HepG2 (cell line): ENCODE measurements around the gene PYCR2. TPM values are rescaled to one million over a fixed set of nuclear protein-coding genes. Genes with fewer than 3 reads are reported as not detected.

Experiments
- GPN1 ChIP-seq: sonication (generic); formaldehyde crosslinking; IDR thresholded peaks from 2 replicates; pipeline ENCODE4 v1.5.1; 2020; ENCODE audit warnings: missing genetic modification reagents, borderline replicate concordance
- HNF1B ChIP-seq: sonication (generic); formaldehyde crosslinking; IDR thresholded peaks from 2 replicates; pipeline ENCODE4 v1.5.1; 2020; ENCODE audit warnings: mild to moderate bottlenecking, moderate library complexity, missing genetic modification reagents
- NAIF1 ChIP-seq: sonication (generic); formaldehyde crosslinking; IDR thresholded peaks from 2 replicates; pipeline ENCODE4 v1.5.0; 2020; ENCODE audit warnings: mild to moderate bottlenecking, missing genetic modification reagents, borderline replicate concordance
- NFE2L2 ChIP-seq: fragments of 150-350 bp; IDR thresholded peaks from 2 replicates; pipeline ENCODE4 v1.6.1; 2014; ENCODE audit warnings: low read length
- NFIC ChIP-seq: IDR thresholded peaks from 2 replicates; pipeline ENCODE4 v1.6.1; 2012; ENCODE audit warnings: mild to moderate bottlenecking, low read length, inconsistent platforms
- TBL1XR1 ChIP-seq: fragments of 150-350 bp; IDR thresholded peaks from 2 replicates; pipeline ENCODE4 v1.6.1; 2014; ENCODE audit warnings: borderline replicate concordance, low read length; ENCODE audit not compliant: partially characterized antibody
- TCF12 ChIP-seq, 2 experiments: fragments of 450-650 bp in 1 of 2; sonication (generic) in 1 of 2; formaldehyde crosslinking in 1 of 2; IDR thresholded peaks; 2 replicates each; pipeline versions ENCODE4 v1.6.1 to v1.8.0; 2017 to 2022; ENCODE audit warnings: antibody characterized with exemption in 1 of 2, mild to moderate bottlenecking in 1 of 2, missing genetic modification reagents in 1 of 2, moderate library complexity in 1 of 2
- ZNF354B ChIP-seq: sonication (generic); formaldehyde crosslinking; IDR thresholded peaks from 2 replicates; pipeline ENCODE4 v1.8.0; 2022; ENCODE audit warnings: mild to moderate bottlenecking, missing genetic modification reagents
- ZNF383 ChIP-seq: sonication (generic); formaldehyde crosslinking; IDR thresholded peaks from 2 replicates; pipeline ENCODE4 v1.4.0; 2020; ENCODE audit warnings: missing genetic modification reagents, mild to moderate bottlenecking, borderline replicate concordance
- ZNF660 ChIP-seq: sonication (generic); formaldehyde crosslinking; IDR thresholded peaks from 2 replicates; pipeline ENCODE4 v1.5.1; 2020; ENCODE audit warnings: mild to moderate bottlenecking, low read depth, missing genetic modification reagents, borderline replicate concordance
- ZNF672 ChIP-seq: sonication (generic); formaldehyde crosslinking; IDR thresholded peaks from 2 replicates; pipeline ENCODE4 v1.8.1; 2022; ENCODE audit warnings: missing genetic modification reagents
- ZSCAN25 ChIP-seq: sonication (generic); formaldehyde crosslinking; IDR thresholded peaks from 2 replicates; pipeline ENCODE4 v1.8.0; 2022; ENCODE audit warnings: mild to moderate bottlenecking, missing genetic modification reagents
- polyA plus RNA-seq, 8 experiments: library from polyadenylated mRNA; depleted of rRNA in 3 of 8; stranded (reverse) in 7 of 8; unstranded in 1 of 8; fragments of >200 nt; fragmentation: Illumina TruSeq in 4 of 8; extraction: Trizol in 4 of 8; gene quantifications; 2 replicates each; pipeline versions ENCODE4 v1.2.1 to v1.2.3, GENCODE V29; 2011 to 2016; ENCODE audit warnings: low read depth in 4 of 8, missing spikeins in 1 of 8, mixed read lengths in 1 of 8; ENCODE audit not compliant: insufficient read depth in 1 of 8
- total RNA-seq, 5 experiments: library from RNA; depleted of rRNA; stranded (reverse); fragments of >200 nt; fragmentation: Illumina TruSeq; extraction: Trizol; gene quantifications; 2 replicates each; pipeline ENCODE4 v1.2.3, GENCODE V29; 2016; ENCODE audit warnings: low read depth in 1 of 5
- TF ChIP-seq, protein P1 (sequence below): IDR thresholded peaks from 2 replicates; pipeline ENCODE4 v1.6.1; 2012; ENCODE audit warnings: low read length, improper control_type of control experiment
- TF ChIP-seq, protein P2 (sequence below): sonication (generic); formaldehyde crosslinking; IDR thresholded peaks from 2 replicates; pipeline ENCODE4 v1.4.0; 2020; ENCODE audit warnings: missing genetic modification reagents
- TF ChIP-seq, protein P3 (sequence below): sonication (generic); formaldehyde crosslinking; IDR thresholded peaks from 2 replicates; pipeline ENCODE4 v1.4.0; 2020; ENCODE audit warnings: missing genetic modification reagents, borderline replicate concordance

Gene PYCR2
- total and polyA plus RNA-seq, 2 of the 13 experiments (the other 11 are each of a cell fraction or from before 2014, with no cell fraction given) = 47.2 to 47.8 TPM

DNA sequence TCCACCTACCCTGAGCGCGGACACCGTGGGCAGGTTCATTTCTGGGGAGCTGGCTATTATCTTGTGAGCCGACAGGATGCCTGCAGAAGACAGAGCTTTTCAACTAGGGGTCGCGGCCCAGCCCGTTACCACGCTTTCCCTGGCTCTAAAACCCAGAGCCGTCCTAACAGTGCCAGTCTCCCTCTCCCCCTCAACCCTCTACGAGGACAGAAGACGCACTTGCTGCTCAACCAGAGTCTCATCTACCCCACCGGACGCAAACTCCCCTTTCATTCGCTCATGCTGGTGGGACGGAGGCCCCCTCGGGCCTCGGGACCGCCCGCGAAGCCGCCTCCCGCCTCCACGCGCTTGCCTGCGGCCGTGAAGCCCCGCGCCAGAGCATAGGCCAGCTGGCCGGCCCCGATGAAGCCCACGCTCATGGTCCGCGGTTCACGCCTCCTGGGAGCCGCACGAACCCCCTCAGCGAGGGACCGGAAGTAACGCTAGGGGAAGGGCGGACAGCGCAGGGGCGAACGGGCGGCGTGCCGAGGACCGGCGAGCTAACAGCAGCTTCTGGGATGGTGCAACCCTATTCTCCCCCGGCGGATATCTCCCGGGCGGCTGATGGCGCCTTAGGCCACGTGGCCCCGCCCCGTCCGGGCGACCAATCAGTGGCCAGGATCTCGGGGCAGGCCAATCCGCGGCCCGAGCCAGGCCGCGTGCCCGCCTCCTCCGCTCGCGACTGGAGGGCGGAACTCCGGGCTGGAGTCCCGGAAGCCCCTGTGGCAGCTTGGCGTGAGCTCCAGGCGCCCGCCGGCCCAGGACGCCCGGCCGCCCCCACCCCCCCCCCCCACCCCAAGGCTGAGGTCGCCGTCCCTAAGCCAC lies at the start of gene PYCR2 (continued):
- TF ChIP-seq, protein P1, sequence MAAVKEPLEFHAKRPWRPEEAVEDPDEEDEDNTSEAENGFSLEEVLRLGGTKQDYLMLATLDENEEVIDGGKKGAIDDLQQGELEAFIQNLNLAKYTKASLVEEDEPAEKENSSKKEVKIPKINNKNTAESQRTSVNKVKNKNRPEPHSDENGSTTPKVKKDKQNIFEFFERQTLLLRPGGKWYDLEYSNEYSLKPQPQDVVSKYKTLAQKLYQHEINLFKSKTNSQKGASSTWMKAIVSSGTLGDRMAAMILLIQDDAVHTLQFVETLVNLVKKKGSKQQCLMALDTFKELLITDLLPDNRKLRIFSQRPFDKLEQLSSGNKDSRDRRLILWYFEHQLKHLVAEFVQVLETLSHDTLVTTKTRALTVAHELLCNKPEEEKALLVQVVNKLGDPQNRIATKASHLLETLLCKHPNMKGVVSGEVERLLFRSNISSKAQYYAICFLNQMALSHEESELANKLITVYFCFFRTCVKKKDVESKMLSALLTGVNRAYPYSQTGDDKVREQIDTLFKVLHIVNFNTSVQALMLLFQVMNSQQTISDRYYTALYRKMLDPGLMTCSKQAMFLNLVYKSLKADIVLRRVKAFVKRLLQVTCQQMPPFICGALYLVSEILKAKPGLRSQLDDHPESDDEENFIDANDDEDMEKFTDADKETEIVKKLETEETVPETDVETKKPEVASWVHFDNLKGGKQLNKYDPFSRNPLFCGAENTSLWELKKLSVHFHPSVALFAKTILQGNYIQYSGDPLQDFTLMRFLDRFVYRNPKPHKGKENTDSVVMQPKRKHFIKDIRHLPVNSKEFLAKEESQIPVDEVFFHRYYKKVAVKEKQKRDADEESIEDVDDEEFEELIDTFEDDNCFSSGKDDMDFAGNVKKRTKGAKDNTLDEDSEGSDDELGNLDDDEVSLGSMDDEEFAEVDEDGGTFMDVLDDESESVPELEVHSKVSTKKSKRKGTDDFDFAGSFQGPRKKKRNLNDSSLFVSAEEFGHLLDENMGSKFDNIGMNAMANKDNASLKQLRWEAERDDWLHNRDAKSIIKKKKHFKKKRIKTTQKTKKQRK = no peak
- no peak for TF ChIP-seq ZNF660 (CRISPR knock-in tag)
- no peak for TF ChIP-seq NFE2L2
- TF ChIP-seq ZNF354B (CRISPR knock-in tag) = no peak
- no peak for TF ChIP-seq ZNF672 (CRISPR knock-in tag)
- no peak for TF ChIP-seq NFIC
- peak; percentile 83; the same call in 1 of the 2 replicates for TF ChIP-seq HNF1B
- no peak; the same call in 1 of the 2 replicates for TF ChIP-seq NAIF1
- no peak for TF ChIP-seq TBL1XR1
- no peak; the same call in 1 of the 2 replicates for TF ChIP-seq ZSCAN25 (CRISPR knock-in tag)
- no peak for TF ChIP-seq GPN1 (CRISPR knock-in tag)
- no peak for TF ChIP-seq TCF12 (IDR thresholded peaks at IDR 0.05)
- peak; percentile 68; the same call in 1 of the 2 replicates for TF ChIP-seq TCF12 (CRISPR knock-in tag; IDR thresholded peaks at IDR 0.05)
- TF ChIP-seq, protein P2, sequence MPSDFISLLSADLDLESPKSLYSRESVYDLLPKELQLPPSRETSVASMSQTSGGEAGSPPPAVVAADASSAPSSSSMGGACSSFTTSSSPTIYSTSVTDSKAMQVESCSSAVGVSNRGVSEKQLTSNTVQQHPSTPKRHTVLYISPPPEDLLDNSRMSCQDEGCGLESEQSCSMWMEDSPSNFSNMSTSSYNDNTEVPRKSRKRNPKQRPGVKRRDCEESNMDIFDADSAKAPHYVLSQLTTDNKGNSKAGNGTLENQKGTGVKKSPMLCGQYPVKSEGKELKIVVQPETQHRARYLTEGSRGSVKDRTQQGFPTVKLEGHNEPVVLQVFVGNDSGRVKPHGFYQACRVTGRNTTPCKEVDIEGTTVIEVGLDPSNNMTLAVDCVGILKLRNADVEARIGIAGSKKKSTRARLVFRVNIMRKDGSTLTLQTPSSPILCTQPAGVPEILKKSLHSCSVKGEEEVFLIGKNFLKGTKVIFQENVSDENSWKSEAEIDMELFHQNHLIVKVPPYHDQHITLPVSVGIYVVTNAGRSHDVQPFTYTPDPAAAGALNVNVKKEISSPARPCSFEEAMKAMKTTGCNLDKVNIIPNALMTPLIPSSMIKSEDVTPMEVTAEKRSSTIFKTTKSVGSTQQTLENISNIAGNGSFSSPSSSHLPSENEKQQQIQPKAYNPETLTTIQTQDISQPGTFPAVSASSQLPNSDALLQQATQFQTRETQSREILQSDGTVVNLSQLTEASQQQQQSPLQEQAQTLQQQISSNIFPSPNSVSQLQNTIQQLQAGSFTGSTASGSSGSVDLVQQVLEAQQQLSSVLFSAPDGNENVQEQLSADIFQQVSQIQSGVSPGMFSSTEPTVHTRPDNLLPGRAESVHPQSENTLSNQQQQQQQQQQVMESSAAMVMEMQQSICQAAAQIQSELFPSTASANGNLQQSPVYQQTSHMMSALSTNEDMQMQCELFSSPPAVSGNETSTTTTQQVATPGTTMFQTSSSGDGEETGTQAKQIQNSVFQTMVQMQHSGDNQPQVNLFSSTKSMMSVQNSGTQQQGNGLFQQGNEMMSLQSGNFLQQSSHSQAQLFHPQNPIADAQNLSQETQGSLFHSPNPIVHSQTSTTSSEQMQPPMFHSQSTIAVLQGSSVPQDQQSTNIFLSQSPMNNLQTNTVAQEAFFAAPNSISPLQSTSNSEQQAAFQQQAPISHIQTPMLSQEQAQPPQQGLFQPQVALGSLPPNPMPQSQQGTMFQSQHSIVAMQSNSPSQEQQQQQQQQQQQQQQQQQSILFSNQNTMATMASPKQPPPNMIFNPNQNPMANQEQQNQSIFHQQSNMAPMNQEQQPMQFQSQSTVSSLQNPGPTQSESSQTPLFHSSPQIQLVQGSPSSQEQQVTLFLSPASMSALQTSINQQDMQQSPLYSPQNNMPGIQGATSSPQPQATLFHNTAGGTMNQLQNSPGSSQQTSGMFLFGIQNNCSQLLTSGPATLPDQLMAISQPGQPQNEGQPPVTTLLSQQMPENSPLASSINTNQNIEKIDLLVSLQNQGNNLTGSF (CRISPR knock-in tag) = 0 out of 2 replicates have a peak, but pooled peaks have one; percentile 36
- TF ChIP-seq, protein P3, sequence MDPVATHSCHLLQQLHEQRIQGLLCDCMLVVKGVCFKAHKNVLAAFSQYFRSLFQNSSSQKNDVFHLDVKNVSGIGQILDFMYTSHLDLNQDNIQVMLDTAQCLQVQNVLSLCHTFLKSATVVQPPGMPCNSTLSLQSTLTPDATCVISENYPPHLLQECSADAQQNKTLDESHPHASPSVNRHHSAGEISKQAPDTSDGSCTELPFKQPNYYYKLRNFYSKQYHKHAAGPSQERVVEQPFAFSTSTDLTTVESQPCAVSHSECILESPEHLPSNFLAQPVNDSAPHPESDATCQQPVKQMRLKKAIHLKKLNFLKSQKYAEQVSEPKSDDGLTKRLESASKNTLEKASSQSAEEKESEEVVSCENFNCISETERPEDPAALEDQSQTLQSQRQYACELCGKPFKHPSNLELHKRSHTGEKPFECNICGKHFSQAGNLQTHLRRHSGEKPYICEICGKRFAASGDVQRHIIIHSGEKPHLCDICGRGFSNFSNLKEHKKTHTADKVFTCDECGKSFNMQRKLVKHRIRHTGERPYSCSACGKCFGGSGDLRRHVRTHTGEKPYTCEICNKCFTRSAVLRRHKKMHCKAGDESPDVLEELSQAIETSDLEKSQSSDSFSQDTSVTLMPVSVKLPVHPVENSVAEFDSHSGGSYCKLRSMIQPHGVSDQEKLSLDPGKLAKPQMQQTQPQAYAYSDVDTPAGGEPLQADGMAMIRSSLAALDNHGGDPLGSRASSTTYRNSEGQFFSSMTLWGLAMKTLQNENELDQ = peak; percentile 68; the same call in 1 of the 2 replicates
- no peak for TF ChIP-seq ZNF383
